Esophagus muscularis mucosa (tissue), 3 donors: Measurements from ENCODE around the gene RIN3.
"Not testable (repeated sequence)": the region's sequence is repeated elsewhere in the genome, so short reads cannot be mapped to it uniquely, and the experiment has no call there.

ENCODE experiments used
- CTCF ChIP-seq, 3 experiments: fragments of 200-600 bp in 2 of 3; fragments of 450-650 bp in 1 of 3; sonication (generic) in 2 of 3; IDR thresholded peaks; one replicate each; pipeline ENCODE4 v1.5.1; 2017 to 2019; ENCODE audit warnings: antibody characterized with exemption in 3 of 3, mild to moderate bottlenecking in 2 of 3, moderate library complexity in 1 of 3
- POLR2AphosphoS5 ChIP-seq, 2 donors: sonication (generic); formaldehyde crosslinking; IDR thresholded peaks; one replicate each; pipeline ENCODE4 v1.6.1; 2017; ENCODE audit warnings: antibody characterized with exemption in 2 of 2

GRCh38 chr14:92680330-92680729 is 166.7 kb downstream of the RIN3 start:
- TF ChIP-seq CTCF, POLR2AphosphoS5 (IDR thresholded peaks at IDR 0.05): not testable (repeated sequence)
